PC-3 (cell line): Measurements from ENCODE around the gene SYNGR2.

ENCODE experiments used
- EZH2 ChIP-seq: fragments of 300-600 bp; sonication (generic); IDR thresholded peaks from one replicate; pipeline ENCODE4 v1.6.1; 2017; ENCODE audit warnings: antibody characterized with exemption, mild to moderate bottlenecking, low read length; ENCODE audit not compliant: unreplicated experiment
- EZH2phosphoT487 ChIP-seq: fragments of 300-600 bp; sonication (generic); IDR thresholded peaks from 2 replicates; pipeline ENCODE4 v1.6.1; 2018; ENCODE audit warnings: mild to moderate bottlenecking, antibody characterized with exemption, low read length, borderline replicate concordance
- TF ChIP-seq, protein P1 (sequence below): fragments of 300-600 bp; sonication (generic); conservative IDR thresholded peaks from 2 replicates; pipeline ENCODE4 v1.5.1; 2017; ENCODE audit warnings: antibody characterized with exemption, low read depth, mild to moderate bottlenecking, low read length

DNA sequence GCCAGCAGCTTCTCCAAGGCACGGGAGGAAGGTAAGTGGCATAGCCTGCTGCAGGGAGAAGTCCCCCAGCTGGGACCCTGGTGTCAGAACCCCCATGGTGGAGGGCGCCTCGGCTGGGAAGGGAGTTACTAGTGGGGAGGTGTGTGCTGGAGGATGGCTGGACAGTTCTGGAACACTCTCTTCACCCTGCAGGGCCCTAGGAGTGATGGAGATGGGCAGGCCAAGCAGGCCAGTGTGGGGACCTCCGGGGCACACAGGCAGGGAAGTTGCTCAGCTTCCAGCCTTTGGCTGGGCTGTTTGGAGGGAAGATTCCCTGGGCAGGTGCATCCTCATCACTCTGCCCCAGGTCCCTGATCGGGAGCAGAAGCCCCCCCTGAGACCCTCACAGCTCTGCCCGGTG is 21.5 kb upstream of the SYNGR2 start:
- TF ChIP-seq, protein P1, sequence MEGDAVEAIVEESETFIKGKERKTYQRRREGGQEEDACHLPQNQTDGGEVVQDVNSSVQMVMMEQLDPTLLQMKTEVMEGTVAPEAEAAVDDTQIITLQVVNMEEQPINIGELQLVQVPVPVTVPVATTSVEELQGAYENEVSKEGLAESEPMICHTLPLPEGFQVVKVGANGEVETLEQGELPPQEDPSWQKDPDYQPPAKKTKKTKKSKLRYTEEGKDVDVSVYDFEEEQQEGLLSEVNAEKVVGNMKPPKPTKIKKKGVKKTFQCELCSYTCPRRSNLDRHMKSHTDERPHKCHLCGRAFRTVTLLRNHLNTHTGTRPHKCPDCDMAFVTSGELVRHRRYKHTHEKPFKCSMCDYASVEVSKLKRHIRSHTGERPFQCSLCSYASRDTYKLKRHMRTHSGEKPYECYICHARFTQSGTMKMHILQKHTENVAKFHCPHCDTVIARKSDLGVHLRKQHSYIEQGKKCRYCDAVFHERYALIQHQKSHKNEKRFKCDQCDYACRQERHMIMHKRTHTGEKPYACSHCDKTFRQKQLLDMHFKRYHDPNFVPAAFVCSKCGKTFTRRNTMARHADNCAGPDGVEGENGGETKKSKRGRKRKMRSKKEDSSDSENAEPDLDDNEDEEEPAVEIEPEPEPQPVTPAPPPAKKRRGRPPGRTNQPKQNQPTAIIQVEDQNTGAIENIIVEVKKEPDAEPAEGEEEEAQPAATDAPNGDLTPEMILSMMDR: no peak
- TF ChIP-seq EZH2 (no peak), EZH2phosphoT487 (no peak)
